Uterus (tissue), 2 donors: ENCODE data around the gene CRISPLD2.

ENCODE experiments used
- POLR2A ChIP-seq, 2 donors: fragments of 450-650 bp; IDR thresholded peaks; one replicate each; pipeline ENCODE4 v1.6.1; 2016; ENCODE audit warnings: antibody characterized with exemption in 2 of 2, mild to moderate bottlenecking in 1 of 2, moderate library complexity in 1 of 2
- TF ChIP-seq, protein P1 (sequence below), 4 experiments: fragments of 200-600 bp in 2 of 4; fragments of 450-650 bp in 2 of 4; sonication (generic) in 2 of 4; IDR thresholded peaks; one replicate each; pipeline ENCODE4 v1.5.1; 2016 to 2019; ENCODE audit warnings: antibody characterized with exemption in 4 of 4, mild to moderate bottlenecking in 2 of 4, moderate library complexity in 1 of 4

DNA sequence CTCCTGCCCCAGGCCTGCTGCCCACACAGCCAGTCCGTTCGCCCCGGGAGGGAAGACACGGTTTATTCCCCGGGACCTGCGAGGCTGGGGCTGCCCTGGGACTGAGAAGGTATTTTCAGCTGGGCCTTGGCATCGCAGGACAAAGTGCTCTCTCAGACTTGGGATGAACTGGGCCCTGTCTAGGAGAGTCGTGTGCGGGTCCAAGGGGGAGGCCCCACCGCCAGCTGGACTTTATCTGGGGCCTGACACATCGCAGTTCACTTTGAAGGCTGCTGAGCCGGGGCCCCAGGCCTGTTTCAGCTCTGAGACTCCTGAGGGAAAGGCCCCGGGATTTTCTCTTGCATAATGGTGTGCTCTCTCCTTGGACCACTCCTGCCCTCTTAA is 6.8 kb downstream of the CRISPLD2 start:
- TF ChIP-seq, protein P1, sequence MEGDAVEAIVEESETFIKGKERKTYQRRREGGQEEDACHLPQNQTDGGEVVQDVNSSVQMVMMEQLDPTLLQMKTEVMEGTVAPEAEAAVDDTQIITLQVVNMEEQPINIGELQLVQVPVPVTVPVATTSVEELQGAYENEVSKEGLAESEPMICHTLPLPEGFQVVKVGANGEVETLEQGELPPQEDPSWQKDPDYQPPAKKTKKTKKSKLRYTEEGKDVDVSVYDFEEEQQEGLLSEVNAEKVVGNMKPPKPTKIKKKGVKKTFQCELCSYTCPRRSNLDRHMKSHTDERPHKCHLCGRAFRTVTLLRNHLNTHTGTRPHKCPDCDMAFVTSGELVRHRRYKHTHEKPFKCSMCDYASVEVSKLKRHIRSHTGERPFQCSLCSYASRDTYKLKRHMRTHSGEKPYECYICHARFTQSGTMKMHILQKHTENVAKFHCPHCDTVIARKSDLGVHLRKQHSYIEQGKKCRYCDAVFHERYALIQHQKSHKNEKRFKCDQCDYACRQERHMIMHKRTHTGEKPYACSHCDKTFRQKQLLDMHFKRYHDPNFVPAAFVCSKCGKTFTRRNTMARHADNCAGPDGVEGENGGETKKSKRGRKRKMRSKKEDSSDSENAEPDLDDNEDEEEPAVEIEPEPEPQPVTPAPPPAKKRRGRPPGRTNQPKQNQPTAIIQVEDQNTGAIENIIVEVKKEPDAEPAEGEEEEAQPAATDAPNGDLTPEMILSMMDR (IDR thresholded peaks at IDR 0.05): no peak
- peak in 1 of 2 donors; percentile 36 for TF ChIP-seq POLR2A (IDR thresholded peaks at IDR 0.05)
